Measurements from ENCODE around the gene STX8.
"Not testable (repeated sequence)": the region's sequence is repeated elsewhere in the genome, so short reads cannot be mapped to it uniquely, and the experiment has no call there.

The STX8 gene

DNA sequence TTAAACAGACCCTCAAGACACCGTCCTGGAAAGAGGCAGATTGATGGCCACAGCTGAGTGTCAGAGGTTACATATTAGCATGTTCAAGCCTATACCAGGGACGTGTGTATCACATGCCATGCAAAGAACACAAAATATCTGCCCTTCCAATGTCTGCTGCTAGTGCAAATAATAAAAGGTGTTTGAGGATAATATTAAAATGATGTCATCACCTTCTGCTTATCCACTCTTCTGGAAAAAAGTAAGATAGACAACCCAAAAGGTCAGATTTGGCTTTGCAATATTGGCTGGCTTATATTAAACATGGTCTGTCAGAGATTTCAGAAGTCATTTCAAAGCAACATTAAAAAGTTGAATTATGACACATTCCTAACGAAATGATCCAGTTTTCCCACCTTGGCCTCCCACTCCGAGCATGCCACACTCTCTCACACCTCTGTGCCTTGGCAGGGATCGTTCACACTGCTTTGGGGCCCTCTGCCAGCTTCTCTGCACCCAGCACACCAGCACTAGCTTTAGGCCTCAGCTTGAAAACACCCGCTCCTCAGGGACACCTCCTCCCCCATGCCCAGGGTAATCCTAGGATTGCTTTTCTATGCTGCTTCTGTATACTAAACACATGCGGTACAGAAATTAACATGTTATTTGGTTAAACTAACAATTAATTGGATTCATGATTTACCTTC is 306.1 kb downstream of the STX8 start:
- no peak for DNase-seq (ENCODE audit: low read depth in 3 of 3, low spot score in 1 of 3)

DNA sequence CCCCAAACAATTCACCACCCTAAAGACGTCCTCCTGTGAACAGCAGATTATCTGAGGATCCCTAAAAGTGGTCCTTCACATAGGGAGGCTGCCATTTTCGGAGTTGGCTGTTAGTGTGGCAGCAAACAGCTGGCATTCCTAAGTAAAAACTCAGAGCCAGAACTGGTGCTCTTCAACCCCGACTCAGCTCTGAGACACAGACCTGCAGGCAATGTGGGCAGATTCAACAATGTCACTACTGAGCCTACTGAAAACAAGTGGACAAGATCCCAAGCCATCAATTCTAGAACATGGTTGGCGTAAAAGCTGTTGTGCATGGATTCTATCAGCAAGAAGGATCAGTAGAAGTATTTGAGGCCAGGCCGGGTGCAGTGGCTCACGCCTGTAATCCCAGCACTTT is 307.1 kb downstream of the STX8 start:
- DNase-seq (ENCODE audit: low read depth in 3 of 3, low spot score in 1 of 3): no peak

DNA sequence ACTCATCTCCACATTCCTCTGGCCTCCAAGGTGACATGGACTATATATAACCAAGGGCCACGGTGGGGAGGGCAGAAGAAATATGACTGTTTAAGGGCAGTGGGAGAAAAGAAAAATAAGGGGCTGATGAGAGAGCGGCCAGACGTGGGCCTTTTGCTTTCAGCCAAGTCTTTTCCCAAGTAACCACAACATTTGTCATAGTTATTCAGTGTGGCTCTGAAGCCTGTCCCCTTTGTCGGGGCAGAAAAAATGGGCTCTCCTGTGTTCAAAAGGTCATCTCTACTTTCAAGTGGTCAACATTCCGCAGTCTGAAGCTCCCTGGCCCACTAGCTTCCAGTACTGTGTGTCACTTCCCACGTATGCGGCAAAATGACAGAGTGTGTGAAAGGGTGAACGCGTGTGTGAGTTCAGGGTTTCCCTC is 308.9 kb downstream of the STX8 start:
- DNase-seq (ENCODE audit: low read depth in 3 of 3, low spot score in 1 of 3): no peak

DNA sequence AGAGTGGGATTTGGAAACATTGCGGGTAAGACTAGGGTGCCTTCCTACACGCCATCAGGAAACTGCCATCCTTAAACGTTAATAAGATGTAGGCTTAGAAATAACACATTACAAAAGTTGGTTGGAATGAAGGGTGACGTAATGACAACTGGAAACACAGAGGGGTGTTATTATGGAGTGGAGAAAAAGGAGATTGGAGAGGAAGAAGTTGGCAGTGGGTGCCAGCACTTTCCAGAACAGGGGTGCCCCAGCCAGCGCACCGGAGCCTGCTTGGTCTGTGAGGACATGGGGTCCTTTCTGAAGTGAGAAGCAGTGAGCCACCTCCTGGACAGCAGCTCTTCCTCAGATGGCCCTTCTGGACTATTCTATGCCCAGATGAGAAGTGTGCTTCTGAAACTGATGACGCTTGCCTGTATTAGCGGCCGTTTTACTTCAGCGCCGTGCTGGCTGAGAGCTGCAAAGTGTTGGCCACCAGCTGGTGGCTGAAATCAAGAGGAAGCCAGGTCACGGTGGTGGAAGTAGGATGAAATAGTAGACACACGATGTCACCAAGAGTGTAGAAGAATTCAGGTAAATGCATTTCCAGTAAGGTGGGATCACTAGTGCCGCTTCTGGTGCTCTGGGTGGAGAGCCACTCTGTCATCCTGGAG is 309.5 kb downstream of the STX8 start:
- no peak for DNase-seq (ENCODE audit: low read depth in 3 of 3, low spot score in 1 of 3)

DNA sequence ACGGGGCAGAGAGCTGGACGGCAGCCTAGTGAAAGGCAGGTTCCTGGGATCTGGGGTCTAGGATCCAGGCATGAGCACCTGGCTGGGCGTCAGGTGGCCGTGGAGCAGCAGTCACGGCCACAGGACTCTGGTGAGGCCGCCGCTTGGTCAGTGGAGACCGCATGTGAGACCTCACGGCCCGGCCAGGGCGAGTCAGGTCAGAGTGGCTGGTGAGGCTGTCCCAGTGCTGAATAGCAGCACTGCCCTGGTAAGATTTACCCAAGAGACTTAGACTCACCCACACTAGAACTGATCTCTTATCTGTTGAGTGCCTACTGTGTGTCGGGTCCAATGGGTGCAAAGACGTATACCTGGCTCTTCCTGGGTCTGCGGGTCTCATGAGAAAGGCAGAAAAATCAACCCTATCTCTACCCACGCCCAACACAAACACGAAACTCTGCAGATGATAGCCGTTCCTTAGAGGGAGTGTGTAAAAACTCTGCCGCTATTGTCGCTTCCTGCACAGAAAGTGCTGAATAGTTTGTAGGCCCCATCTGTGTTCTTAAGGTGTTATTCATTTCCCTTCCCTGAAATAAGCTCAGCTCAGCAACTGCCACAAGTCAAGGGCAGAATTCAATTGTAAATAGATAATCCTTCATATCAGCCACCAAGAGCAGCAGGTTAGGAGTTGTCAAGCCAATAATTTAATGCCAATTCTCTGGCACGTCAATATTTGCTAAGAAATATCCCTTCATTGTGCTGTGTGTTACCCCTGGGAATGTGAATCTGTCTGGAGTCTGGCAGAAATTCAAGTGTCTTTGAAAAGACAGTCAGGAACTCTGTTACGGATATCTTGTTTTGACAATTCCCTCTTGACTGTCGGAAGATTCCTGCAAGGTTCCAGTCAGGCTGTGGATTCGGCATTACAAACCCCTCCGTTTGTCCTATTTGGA is 314.3 kb downstream of the STX8 start:
- no peak for DNase-seq (ENCODE audit: low read depth in 3 of 3, low spot score in 1 of 3)

DNA sequence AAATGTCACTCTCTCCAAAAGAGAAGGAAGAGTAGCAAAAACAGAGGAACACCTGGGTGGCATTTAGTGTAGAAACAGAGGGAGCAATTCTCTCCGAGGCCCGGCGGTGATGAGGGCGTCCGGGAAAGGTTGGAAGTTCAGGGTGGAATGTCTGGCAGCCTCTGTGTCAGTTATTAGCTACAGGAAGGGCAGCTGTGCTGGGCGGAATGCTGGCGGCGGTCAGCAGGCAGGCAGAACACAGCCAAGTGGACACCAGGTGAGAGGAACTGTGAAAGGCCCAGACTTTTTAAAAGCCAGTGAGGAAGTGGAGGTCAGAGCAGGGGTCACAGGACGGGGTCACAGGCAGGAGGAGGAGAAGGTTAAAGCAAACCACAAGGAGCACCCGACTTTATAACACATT is 316.2 kb downstream of the STX8 start:
- DNase-seq (ENCODE audit: low read depth in 3 of 3, low spot score in 1 of 3): no peak

GRCh38 chr17:9258115-9259015 is 317.3 kb downstream of the STX8 start:
- DNase-seq (ENCODE audit: low read depth in 3 of 3, low spot score in 1 of 3): no peak

DNA sequence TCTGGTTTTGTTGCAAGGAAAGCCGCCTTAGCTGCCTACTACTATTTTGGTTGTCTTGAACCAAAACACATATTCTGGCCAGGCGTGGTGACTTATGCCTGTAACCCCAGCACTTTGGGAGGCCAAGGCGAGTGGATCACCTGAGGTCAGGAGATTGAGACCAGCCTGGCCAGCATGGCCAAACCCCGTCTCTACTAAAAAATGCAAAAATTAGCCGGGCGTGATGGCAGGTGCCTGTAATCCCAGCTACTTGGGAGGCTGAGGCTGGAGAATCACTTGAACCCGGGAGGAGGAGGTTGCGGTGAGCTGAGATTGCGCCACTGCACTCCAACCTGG is 318.0 kb downstream of the STX8 start:
- not testable (repeated sequence) for DNase-seq (ENCODE audit: low read depth in 3 of 3, low spot score in 1 of 3)

DNA sequence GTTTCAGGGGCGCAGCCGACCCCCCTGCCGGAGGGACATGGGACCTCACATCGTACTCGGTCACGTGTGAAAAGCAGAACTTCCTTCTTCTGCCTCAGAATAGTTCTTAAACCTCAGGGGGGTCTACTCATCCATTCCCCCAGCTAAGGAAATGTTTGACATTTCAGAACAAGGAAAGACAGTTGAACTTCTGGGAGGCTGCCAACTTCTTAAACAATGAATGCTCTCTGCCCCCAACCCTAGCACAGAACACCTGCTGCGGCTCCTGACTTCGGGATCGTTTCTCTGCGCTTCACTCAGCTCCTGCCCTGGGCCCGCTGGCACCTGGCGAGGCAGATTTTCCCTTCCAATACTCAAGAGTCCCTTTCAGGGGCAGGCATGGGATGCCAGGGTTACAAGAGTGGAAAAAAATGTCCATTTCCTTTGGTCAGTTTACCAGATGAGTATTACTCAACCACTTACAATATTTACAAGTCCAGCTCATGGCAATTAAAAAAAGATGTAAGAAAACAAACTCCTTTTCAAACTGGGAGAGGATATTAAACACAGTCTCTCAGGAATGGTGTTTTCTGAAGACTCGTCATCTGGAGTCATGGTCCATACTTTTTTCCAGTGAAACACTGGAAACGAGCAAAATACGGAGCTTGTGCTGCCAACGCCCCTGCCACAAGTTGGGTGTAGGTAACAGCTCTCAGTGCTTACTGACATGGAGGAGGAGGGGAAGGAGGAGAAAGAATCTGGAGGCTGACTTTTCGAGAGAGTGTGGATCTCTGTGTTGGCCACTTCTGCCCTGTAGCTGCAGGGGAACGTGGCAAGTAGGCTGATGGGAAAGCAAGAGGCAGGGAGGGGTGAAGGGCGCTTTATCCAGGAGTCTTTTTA is 318.6 kb downstream of the STX8 start:
- DNase-seq (ENCODE audit: low read depth in 3 of 3, low spot score in 1 of 3): no peak

DNA sequence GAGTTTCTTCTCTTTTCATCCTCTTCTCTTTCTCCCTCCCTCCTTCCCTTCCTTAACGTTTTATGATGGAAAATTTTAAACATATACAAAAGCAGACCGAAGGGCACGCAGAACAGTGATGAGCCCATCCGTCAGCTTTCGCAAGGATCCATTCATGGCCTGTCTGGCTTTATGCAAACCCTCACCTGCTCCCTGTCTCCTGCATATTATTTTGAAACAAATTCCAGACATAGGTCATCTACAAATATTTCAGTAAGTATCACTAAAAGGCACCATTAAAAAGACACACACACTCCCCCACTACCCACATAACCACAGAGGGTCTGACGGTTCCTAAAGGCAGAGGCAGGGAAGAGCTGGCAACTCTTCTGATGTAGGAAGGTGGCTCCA is 319.3 kb downstream of the STX8 start:
- DNase-seq (ENCODE audit: low read depth in 3 of 3, low spot score in 1 of 3): no peak

GRCh38 chr17:9255833-9256232 is 319.8 kb downstream of the STX8 start:
- DNase-seq (ENCODE audit: low read depth in 3 of 3, low spot score in 1 of 3): no peak

- no peak for DNase-seq (ENCODE audit: low read depth in 3 of 3, low spot score in 1 of 3)
These were observed 320.8 kb downstream of the STX8 start for GRCh38 chr17:9254841-9255240.

GRCh38 chr17:9253308-9253707 is 322.3 kb downstream of the STX8 start:
- DNase-seq (ENCODE audit: low read depth in 3 of 3, low spot score in 1 of 3): no peak

GRCh38 chr17:9251273-9251672 is 324.3 kb downstream of the STX8 start:
- no peak for DNase-seq (ENCODE audit: low read depth in 3 of 3, low spot score in 1 of 3)

DNA sequence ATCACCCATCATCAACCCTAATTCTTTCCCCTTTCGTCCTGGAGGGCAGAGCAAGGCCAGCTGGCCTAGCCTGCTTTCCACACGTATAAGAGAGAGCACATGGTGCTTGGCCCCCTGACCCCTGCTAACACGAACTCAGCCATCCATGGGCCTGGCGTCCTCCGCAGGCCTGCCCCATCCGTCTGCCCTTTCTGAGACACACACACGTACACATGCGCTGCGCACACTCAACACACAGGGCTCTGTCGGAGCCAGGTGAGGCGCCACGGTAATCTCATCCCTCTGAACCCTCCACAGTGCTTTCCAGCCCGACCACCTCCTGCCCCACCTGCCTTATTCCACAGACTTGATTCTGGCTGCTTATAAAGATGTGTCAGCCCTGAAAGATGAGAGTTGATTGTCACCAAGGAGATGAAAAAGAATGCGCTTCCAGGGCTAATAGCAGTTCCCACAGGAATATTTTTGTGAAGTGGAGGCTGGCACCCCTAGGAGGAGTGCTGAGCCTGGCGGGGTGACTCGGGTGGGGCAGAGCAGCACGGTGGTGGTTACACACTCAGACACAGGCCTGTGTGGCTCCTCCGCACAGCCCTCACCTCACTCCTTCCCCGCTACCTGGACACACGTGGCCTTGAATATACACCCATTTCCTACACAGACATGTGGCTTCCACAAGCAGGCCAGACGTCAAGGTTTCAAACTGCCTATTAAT is 326.2 kb downstream of the STX8 start:
- no peak for DNase-seq (ENCODE audit: low read depth in 3 of 3, low spot score in 1 of 3)

GRCh38 chr17:9247401-9247938 is 328.1 kb downstream of the STX8 start:
- no peak for DNase-seq (ENCODE audit: low read depth in 3 of 3, low spot score in 1 of 3)

DNA sequence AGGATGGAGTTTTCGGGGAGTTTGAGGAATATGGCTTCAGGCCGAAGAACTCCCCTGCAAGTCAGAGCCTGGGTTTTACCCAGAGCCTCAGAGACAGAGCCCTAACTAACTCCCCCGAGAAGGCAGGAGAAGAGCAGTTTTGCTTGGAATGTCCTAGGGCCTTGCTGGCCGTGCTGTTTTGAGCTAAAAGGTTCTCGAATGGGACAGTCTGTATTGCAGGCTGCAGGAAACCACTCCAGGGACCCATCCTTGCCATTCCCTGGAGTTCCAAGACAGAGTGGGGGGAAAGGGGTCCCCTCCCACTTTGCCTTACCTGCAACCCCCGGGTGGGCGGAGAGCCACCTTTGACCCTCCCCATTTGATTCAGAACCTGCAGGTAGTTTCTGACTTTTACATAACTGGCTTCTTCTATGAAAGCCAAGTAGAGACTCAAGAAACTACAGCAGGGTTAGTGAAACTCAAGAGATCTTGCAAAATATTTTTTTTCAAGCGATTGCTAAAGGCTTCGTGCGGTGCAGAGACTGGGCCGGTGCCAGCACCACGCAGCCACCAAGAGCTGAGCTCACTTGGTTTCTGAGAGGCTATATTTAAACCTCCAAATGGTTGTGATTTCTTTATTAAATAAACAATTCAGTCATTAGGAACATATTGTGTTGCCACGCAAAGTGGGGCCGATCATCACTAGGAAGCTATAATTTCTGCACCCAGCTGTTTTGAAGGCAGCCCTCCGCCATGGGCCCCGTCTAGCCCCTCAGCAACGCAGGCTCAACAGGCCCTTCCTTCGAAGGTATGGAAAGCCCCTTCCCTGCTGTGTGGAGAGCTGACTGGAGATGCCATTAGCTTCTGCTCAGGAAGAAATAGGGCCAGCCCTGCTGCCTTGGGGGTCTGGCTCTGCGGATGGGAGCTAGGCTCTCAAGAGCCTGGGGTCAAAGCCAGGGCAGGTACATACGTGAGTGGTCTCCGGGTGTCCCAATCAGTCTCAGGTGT is 331.3 kb downstream of the STX8 start:
- no peak for DNase-seq (ENCODE audit: low read depth in 3 of 3, low spot score in 1 of 3)

DNA sequence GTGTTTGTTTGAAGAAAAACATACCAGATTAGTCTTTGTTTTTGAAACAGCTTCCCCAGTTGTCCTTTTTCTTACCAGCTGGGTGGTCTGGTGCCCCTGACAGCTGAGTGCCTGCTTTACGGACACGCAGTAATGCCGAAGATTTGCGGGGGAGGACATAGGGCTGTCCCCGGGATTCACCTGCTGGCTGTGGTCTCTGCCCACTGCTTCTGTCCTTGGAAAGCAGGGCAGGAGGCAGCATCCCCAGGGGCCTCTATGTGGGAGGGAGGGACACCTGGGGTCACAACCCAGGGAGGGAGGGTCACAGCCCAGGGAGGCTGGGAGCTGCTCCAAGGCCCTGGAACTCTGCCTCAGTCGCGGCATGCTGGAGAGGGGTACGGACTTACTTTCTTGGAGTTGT is 332.6 kb downstream of the STX8 start:
- DNase-seq (ENCODE audit: low read depth in 3 of 3, low spot score in 1 of 3): no peak
